GM18909 (cell line): ENCODE data around the gene EFCAB8.

Source experiments
- ATAC-seq: cut with Tn5 transposase; IDR thresholded peaks from one replicate; pipeline ENCODE4 v1.9.1; 2021; ENCODE audit warnings: mild to moderate bottlenecking; ENCODE audit not compliant: unreplicated experiment, poor library complexity

The EFCAB8 gene

GRCh38 chr20:32979201-32979998, 120.7 kb downstream of the EFCAB8 start:
- ATAC-seq: no peak

- no peak for ATAC-seq
Observed at GRCh38 chr20:32980131-32980941, 121.6 kb downstream of the EFCAB8 start.

GRCh38 chr20:32980990-32981389, 122.3 kb downstream of the EFCAB8 start:
- no peak for ATAC-seq

- ATAC-seq: no peak
Observed at GRCh38 chr20:32982617-32983458, 124.1 kb downstream of the EFCAB8 start.

- ATAC-seq: no peak
Observed at GRCh38 chr20:32983459-32984112, 124.9 kb downstream of the EFCAB8 start.

GRCh38 chr20:32984196-32984595, 125.5 kb downstream of the EFCAB8 start:
- no peak for ATAC-seq

GRCh38 chr20:32984631-32985354, 126.1 kb downstream of the EFCAB8 start:
- ATAC-seq: no peak

- ATAC-seq: no peak
Observed at GRCh38 chr20:32985596-32985995, 126.9 kb downstream of the EFCAB8 start.

GRCh38 chr20:32986331-32986966, 127.7 kb downstream of the EFCAB8 start:
- no peak for ATAC-seq

GRCh38 chr20:32987044-32987825, 128.5 kb downstream of the EFCAB8 start:
- ATAC-seq: no peak

GRCh38 chr20:32988008-32988407, 129.3 kb downstream of the EFCAB8 start:
- no peak for ATAC-seq

- no peak for ATAC-seq
Observed at GRCh38 chr20:32989507-32990283, 131.0 kb downstream of the EFCAB8 start.

GRCh38 chr20:32990426-32990825, 131.7 kb downstream of the EFCAB8 start:
- no peak for ATAC-seq

GRCh38 chr20:32991383-32991782, 132.7 kb downstream of the EFCAB8 start:
- ATAC-seq: no peak

GRCh38 chr20:32991792-32992641, 133.3 kb downstream of the EFCAB8 start:
- ATAC-seq: no peak

GRCh38 chr20:32993496-32994050, 134.8 kb downstream of the EFCAB8 start:
- ATAC-seq: no peak
